Esophagus (tissue), 2 donors: ENCODE data around the gene FAM81A. TPM values are rescaled to one million over a fixed set of nuclear protein-coding genes. Genes with fewer than 3 reads are reported as not detected.

Experiments
- H3K27ac ChIP-seq, 2 donors: one replicate each; pipeline ENCODE4 v1.5.1; 2013; ENCODE audit warnings: low read depth in 2 of 2, mild to moderate bottlenecking in 2 of 2, inconsistent platforms in 1 of 2, low read length in 1 of 2, moderate library complexity in 1 of 2
- H3K27me3 ChIP-seq, 2 donors: one replicate each; pipeline ENCODE4 v1.6.1; 2013; ENCODE audit warnings: low read length in 2 of 2, control low read depth in 1 of 2, mild to moderate bottlenecking in 1 of 2; ENCODE audit not compliant: insufficient read depth in 2 of 2, control insufficient read depth in 1 of 2
- H3K36me3 ChIP-seq, 2 donors: one replicate each; pipeline ENCODE4 v1.6.1; 2013; ENCODE audit warnings: low read length in 1 of 2; ENCODE audit not compliant: control insufficient read depth in 2 of 2, insufficient read depth in 2 of 2
- H3K4me1 ChIP-seq, 2 donors: one replicate each; pipeline ENCODE4 v1.6.1; 2013; ENCODE audit warnings: low read length in 1 of 2; ENCODE audit not compliant: control insufficient read depth in 2 of 2, insufficient read depth in 2 of 2
- H3K4me3 ChIP-seq, 2 donors: one replicate each; pipeline ENCODE4 v1.5.1; 2013; ENCODE audit warnings: low read length in 2 of 2, mild to moderate bottlenecking in 2 of 2, low read depth in 1 of 2, moderate library complexity in 1 of 2
- H3K9me3 ChIP-seq, 2 donors: one replicate each; pipeline ENCODE4 v1.6.1; 2013; ENCODE audit warnings: mild to moderate bottlenecking in 2 of 2, low read depth in 1 of 2, low read length in 1 of 2, moderate library complexity in 1 of 2; ENCODE audit not compliant: control insufficient read depth in 2 of 2, insufficient read depth in 1 of 2
- WGBS, 2 donors: extraction: QIAGEN DNeasy Blood & Tissue Kit; methylation state at CpG; one replicate each; pipeline ENCODE4 v1.1.7; 2013; 5-methylcytosine and 5-hydroxymethylcytosine counted together
- polyA plus RNA-seq, 2 donors: library from polyadenylated mRNA; stranded (reverse); fragments of 200-250 nt; gene quantifications; one replicate each; pipeline ENCODE4 v1.2.3, GENCODE V29; 2013
- donor health status: healthy with polysubstance abuse.
- donor health status: Bipolar disorder and iron deficiency.

The FAM81A gene
- polyA plus RNA-seq, result under 1 TPM; 0.12 to 0.38 TPM

GRCh38 chr15:59437817-59438624, at the start of gene FAM81A:
Gene FAM81A, plus strand, starts transcription at chr15:59438186. Its CDS starts 20,441 bp downstream, at chr15:59458627.
- H3K27me3 ChIP-seq, result no peaks in the 10 kb centered on the region
- no peaks in the 10 kb centered on the region for H3K36me3 ChIP-seq
- H3K27ac ChIP-seq, result no peak within 1 kb of the TSS
- no peaks in the 10 kb centered on the region for H3K9me3 ChIP-seq
- H3K4me1 ChIP-seq, result no peaks in the 10 kb centered on the region
- H3K4me3 ChIP-seq, result peak within 1 kb of the TSS; percentile 39 to 52
- 0 to 1% methylated on average over 78 to 96 of the region's 96 CpGs for WGBS, 2 donors

- Histone ChIP-seq H3K36me3 (no peaks in the 10 kb centered on the region), H3K27ac (no peak overlapping the region)
- 73 to 74% methylated on average over 3 of the region's 3 CpGs for WGBS, 2 donors
Observed at GRCh38 chr15:59388670-59389069, 49.3 kb upstream of the FAM81A start.

GRCh38 chr15:59392299-59392698, 45.7 kb upstream of the FAM81A start:
- Histone ChIP-seq H3K27ac (no peak overlapping the region), H3K4me1 (no peaks in the 10 kb centered on the region), H3K27me3 (no peaks in the 10 kb centered on the region), H3K9me3 (no peaks in the 10 kb centered on the region), H3K36me3 (no peaks in the 10 kb centered on the region), H3K4me3 (no peak overlapping the region)
- WGBS, 2 donors, result 72 to 77% methylated on average over 5 of the region's 5 CpGs

More at GRCh38 chr15:59388670-59389069, 49.3 kb upstream of the FAM81A start:
- no peaks in the 10 kb centered on the region for H3K4me1 ChIP-seq
- no peaks in the 10 kb centered on the region for H3K27me3 ChIP-seq
- no peaks in the 10 kb centered on the region for H3K9me3 ChIP-seq
- H3K4me3 ChIP-seq, result no peak overlapping the region

- Histone ChIP-seq H3K27ac (no peak overlapping the region), H3K9me3 (no peaks in the 10 kb centered on the region)
- WGBS, 2 donors, result 84 to 90% methylated on average over 9 of the region's 9 CpGs
Observed at GRCh38 chr15:59394166-59394661, 43.8 kb upstream of the FAM81A start.

GRCh38 chr15:59396211-59396610, 41.8 kb upstream of the FAM81A start:
- 43 to 44% methylated on average over 3 of the region's 3 CpGs for WGBS, 2 donors
- Histone ChIP-seq H3K9me3 (no peaks in the 10 kb centered on the region), H3K4me3 (no peak overlapping the region), H3K36me3 (no peaks in the 10 kb centered on the region), H3K4me1 (peaks cover 0 to 3% of the 10 kb centered on the region in 2 donors), H3K27me3 (no peaks in the 10 kb centered on the region), H3K27ac (no peak overlapping the region)

More at GRCh38 chr15:59394166-59394661, 43.8 kb upstream of the FAM81A start:
- Histone ChIP-seq H3K27me3 (no peaks in the 10 kb centered on the region), H3K4me3 (no peak overlapping the region), H3K36me3 (no peaks in the 10 kb centered on the region), H3K4me1 (no peaks in the 10 kb centered on the region)

GRCh38 chr15:59396679-59397078, 41.3 kb upstream of the FAM81A start:
- Histone ChIP-seq H3K9me3 (no peaks in the 10 kb centered on the region), H3K36me3 (no peaks in the 10 kb centered on the region), H3K27me3 (no peaks in the 10 kb centered on the region), H3K4me3 (no peak overlapping the region), H3K27ac (no peak overlapping the region), H3K4me1 (peaks cover 0 to 3% of the 10 kb centered on the region in 2 donors)
- 35 to 48% methylated on average over 3 of the region's 3 CpGs for WGBS, 2 donors

GRCh38 chr15:59398220-59398619, 39.8 kb upstream of the FAM81A start:
- no peaks in the 10 kb centered on the region for H3K9me3 ChIP-seq
- WGBS, 2 donors, result 85 to 92% methylated on average over 1 of the region's 1 CpG
- H3K36me3 ChIP-seq, result no peaks in the 10 kb centered on the region
- H3K4me1 ChIP-seq, result peaks cover 0 to 3% of the 10 kb centered on the region in 2 donors
- H3K4me3 ChIP-seq, result no peak overlapping the region
- no peaks in the 10 kb centered on the region for H3K27me3 ChIP-seq
- H3K27ac ChIP-seq, result no peak overlapping the region

GRCh38 chr15:59399465-59400102, 38.4 kb upstream of the FAM81A start:
- H3K27ac ChIP-seq, result no peak overlapping the region
- WGBS, 2 donors, result 71 to 75% methylated on average over 7 of the region's 7 CpGs
- H3K27me3 ChIP-seq, result no peaks in the 10 kb centered on the region
- H3K9me3 ChIP-seq, result no peaks in the 10 kb centered on the region
- no peak overlapping the region for H3K4me3 ChIP-seq
- H3K36me3 ChIP-seq, result no peaks in the 10 kb centered on the region
- peaks cover 0 to 3% of the 10 kb centered on the region in 2 donors for H3K4me1 ChIP-seq

GRCh38 chr15:59400103-59400813, 37.7 kb upstream of the FAM81A start:
- no peak overlapping the region for H3K4me3 ChIP-seq
- H3K27me3 ChIP-seq, result no peaks in the 10 kb centered on the region
- H3K4me1 ChIP-seq, result peaks cover 0 to 3% of the 10 kb centered on the region in 2 donors
- 73 to 83% methylated on average over 13 of the region's 13 CpGs for WGBS, 2 donors
- H3K36me3 ChIP-seq, result no peaks in the 10 kb centered on the region
- no peak overlapping the region for H3K27ac ChIP-seq
- no peaks in the 10 kb centered on the region for H3K9me3 ChIP-seq
